ENCODE results near the gene NAGS. TPM values are rescaled to one million over a fixed set of nuclear protein-coding genes. Genes with fewer than 3 reads are reported as not detected.

Gene NAGS
- total RNA-seq, 2 experiments from 2014 or later: 0.68 to 0.78 TPM

DNA sequence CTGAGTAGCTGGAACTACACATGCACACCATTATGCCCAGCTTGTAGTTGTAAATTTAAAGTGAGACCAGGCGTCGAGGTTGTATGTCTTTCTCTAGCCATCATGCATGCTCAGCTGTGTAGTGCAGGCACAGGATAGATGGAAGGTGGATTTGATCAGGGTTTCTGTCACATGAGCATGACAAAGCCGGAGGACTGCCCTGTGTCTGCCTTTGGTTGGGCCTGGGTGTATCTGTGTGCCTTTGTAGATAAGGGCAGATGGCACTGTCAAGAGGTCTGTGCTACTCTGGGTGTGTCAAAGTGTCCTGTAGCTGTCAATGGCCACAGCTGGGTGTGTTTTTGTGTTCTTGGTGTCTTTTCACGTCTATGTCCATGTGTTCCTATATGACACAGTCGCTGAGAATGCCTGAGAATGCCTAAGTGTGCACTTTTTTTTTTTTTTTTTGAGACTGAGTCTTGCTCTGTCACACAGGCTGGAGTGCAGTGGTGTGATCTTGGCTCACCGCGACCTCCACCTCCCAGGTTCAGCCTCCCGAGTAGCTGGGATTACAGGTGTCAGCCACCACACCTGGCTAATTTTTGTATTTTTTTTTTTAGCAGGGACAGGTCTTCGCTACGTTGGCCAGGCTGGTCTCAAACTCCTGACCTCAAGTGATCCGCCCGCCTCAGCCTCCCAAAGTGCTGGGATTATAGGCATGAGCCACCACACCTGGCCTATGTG, 4.1 kb upstream of the NAGS start:
- H3K27me3 Mint-ChIP-seq (ENCODE audit: low read depth): peaks cover 28% of the 10 kb centered on the region
- ATAC-seq (no peak), DNase-seq (no peak)
- no peak overlapping the region for H3K4me3 Mint-ChIP-seq
- peaks cover 2% of the 10 kb centered on the region for H3K36me3 Mint-ChIP-seq (ENCODE audit: low read depth)
- ChIA-PET CTCF (interaction anchor here (1.0 to 1.4 kb wide), 2 partner anchors 41 to 56 kb away, joined by 4 to 6 read pairs; no protein-coding TSS in a partner anchor), POLR2A (interaction anchor here (0.7 to 1.3 kb wide), 2 partner anchors 21 to 25 kb away, joined by 3 read pairs; no protein-coding TSS in a partner anchor)
- H3K4me1 Mint-ChIP-seq (ENCODE audit: low read depth): peaks cover 8% of the 10 kb centered on the region
- H3K9me3 Mint-ChIP-seq (ENCODE audit: insufficient read depth): no peaks in the 10 kb centered on the region
- no peak overlapping the region for H3K27ac Mint-ChIP-seq

DNA sequence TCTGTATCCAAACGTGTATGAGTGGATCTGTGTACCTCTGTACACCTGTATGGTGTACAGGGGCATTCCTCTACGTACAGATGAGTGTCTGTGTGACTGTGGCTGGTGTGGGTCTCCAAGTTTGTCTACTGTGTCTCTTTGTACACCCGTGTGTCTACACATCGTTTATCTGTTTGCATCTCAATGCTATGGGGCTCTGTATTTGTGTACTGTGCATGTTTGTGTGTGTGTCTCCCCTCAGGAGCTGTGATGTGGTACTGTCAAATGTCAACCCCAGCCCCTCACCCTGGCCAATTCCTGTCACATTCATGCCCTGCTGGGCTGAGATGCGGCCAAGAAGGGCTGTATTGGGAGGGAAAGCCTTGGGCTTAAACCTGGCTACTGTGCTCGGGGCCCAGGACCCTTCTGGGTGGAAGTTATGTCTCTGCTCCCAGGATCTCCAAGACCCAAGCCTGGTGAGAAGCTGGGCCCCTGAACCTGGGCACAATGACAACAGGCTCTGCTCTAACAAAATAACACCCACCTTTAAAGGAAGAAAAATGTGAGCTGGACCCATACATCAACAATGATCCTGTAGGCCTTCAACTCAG, 3.5 kb upstream of the NAGS start:
- CTCF ChIA-PET: interaction anchor here (1.0 to 1.4 kb wide), 3 partner anchors 40 to 123 kb away, joined by 3 to 6 read pairs (median 4); no protein-coding TSS in a partner anchor
- no peak for ATAC-seq

DNA sequence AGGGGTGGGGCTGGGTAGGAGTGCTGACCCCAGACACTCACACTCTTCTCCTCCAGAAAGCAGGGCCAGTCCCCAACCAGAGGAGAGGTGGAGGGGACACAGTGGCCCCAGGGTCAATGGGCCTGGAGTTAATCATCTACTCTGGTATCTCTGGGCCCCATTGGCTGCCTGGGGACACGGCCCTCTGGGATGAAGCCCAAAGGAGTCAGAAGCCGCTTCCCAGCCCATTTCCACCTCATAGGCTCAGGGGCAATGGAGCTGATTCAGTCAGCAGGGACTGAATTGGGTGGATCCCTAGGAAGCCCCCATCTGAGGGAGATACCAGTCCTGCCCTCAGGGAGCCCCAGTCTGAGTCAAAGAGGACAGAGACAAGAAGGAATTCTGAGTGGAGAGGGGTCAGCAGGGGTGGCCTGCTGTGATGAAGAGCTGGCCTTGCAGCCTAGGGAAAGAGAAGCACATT, 2.9 kb upstream of the NAGS start:
- DNase-seq: no peak
- ChIA-PET CTCF (interaction anchor here (1.0 to 1.3 kb wide), 3 partner anchors 40 to 123 kb away, joined by 3 to 4 read pairs (median 3); no protein-coding TSS in a partner anchor), POLR2A (no interaction called here)
- Mint-ChIP-seq H3K27me3 (ENCODE audit: low read depth) (peaks cover 30% of the 10 kb centered on the region), H3K4me3 (no peak overlapping the region), H3K27ac (no peak overlapping the region), H3K4me1 (ENCODE audit: low read depth) (peaks cover 15% of the 10 kb centered on the region), H3K9me3 (ENCODE audit: insufficient read depth) (no peaks in the 10 kb centered on the region), H3K36me3 (ENCODE audit: low read depth) (peaks cover 2% of the 10 kb centered on the region)
- ATAC-seq: no peak

More for the DNA sequence above, 3.5 kb upstream of the NAGS start:
- no peak overlapping the region for H3K27ac Mint-ChIP-seq
- H3K4me1 Mint-ChIP-seq (ENCODE audit: low read depth): peaks cover 10% of the 10 kb centered on the region
- POLR2A ChIA-PET: interaction anchor here (0.7 kb wide), 1 partner anchor 21 kb away, joined by 3 read pairs; no protein-coding TSS in a partner anchor
- no peak for DNase-seq
- peaks cover 27% of the 10 kb centered on the region for H3K27me3 Mint-ChIP-seq (ENCODE audit: low read depth)
- H3K4me3 Mint-ChIP-seq: no peak overlapping the region
- no peaks in the 10 kb centered on the region for H3K9me3 Mint-ChIP-seq (ENCODE audit: insufficient read depth)
- peaks cover 2% of the 10 kb centered on the region for H3K36me3 Mint-ChIP-seq (ENCODE audit: low read depth)

DNA sequence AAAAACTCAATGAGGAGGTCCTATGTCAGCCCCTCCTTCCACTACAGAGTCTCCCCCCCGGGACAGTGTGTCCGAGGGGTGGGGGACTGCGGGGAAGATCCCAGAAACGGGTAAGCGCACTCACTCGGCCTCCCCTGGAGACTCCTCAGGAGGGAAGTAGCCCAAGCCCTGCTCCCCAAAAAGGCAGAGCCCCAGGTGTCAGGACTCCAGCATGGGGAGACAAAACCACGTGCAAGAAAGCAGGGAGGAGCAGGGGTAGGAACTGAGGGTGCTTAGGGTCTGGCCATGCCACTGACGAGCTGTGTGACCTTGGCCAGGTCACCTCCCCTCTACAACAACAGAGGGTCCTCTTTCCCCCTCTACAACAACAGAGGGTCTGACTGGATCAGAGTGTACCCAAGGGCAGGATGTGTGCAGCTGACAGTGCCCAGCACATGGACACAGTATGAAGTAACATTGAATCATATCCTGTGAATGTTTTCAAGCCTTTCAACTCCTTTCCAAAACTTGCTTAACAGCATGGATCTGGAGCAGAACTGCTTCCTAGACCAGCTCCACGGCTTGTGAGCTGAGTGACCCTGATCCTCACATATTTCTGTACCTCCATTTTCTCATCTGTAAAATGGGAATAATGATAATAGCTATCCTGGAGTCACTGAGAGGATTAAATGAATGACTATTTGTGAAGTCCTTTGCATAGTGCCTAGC, 2.1 kb upstream of the NAGS start:
- no peak for DNase-seq
- no peak overlapping the region for H3K27ac Mint-ChIP-seq
- H3K4me1 Mint-ChIP-seq (ENCODE audit: low read depth): peaks cover 21% of the 10 kb centered on the region
- no peaks in the 10 kb centered on the region for H3K9me3 Mint-ChIP-seq (ENCODE audit: insufficient read depth)
- no peak overlapping the region for H3K4me3 Mint-ChIP-seq
- H3K27me3 Mint-ChIP-seq (ENCODE audit: low read depth): peaks cover 30% of the 10 kb centered on the region
- ATAC-seq: no peak
- POLR2A ChIA-PET: no interaction called here
- H3K36me3 Mint-ChIP-seq (ENCODE audit: low read depth): peaks cover 2% of the 10 kb centered on the region
- CTCF ChIA-PET: interaction anchor here (1.0 to 2.3 kb wide), 3 partner anchors 55 to 124 kb away, joined by 3 to 10 read pairs (median 3); no protein-coding TSS in a partner anchor

DNA sequence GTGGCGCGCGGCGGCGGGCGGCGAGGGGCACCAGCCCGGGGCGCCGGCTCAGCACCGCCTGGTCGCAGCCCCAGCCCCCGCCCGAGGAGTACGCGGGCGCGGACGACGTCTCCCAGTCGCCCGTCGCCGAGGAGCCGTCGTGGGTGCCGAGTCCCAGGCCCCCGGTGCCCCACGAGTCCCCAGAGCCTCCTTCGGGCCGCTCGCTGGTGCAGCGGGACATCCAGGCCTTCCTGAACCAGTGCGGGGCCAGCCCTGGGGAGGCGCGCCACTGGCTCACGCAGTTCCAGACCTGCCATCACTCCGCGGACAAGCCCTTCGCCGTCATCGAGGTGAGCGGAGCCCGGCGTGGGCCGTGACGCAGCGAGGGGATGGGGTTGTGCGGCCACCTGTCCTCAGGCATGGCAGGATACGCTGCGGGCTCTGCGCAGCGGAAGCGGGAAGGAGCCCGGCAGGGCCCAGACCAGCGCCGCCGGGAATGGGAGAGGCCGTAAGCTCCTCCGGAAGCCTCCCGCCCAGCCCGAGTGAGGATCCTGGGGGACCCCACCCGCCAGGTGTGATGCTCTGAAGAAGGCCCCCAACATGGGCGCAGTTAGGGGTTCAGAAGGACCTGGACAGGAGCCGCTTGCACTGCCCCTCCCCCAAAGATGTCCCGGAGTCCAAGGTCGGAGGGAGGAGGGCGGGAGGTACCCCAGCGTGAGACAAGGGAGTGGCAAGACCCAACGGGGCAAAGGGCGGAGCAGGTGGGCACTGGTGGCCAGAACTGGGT, 522 bp downstream of the NAGS start:
- ChIA-PET POLR2A (no interaction called here), CTCF (interaction anchor here (1.1 kb wide), 1 partner anchor 95 kb away, joined by 4 read pairs; no protein-coding TSS in a partner anchor)
- Mint-ChIP-seq H3K4me1 (ENCODE audit: low read depth) (peaks cover 32% of the 10 kb centered on the region), H3K9me3 (ENCODE audit: insufficient read depth) (no peaks in the 10 kb centered on the region), H3K27me3 (ENCODE audit: low read depth) (peaks cover 22% of the 10 kb centered on the region), H3K27ac (no peak overlapping the region), H3K4me3 (no peak overlapping the region), H3K36me3 (ENCODE audit: low read depth) (peaks cover 6% of the 10 kb centered on the region)
- peak; percentile 34 for DNase-seq
- ATAC-seq: no peak

DNA sequence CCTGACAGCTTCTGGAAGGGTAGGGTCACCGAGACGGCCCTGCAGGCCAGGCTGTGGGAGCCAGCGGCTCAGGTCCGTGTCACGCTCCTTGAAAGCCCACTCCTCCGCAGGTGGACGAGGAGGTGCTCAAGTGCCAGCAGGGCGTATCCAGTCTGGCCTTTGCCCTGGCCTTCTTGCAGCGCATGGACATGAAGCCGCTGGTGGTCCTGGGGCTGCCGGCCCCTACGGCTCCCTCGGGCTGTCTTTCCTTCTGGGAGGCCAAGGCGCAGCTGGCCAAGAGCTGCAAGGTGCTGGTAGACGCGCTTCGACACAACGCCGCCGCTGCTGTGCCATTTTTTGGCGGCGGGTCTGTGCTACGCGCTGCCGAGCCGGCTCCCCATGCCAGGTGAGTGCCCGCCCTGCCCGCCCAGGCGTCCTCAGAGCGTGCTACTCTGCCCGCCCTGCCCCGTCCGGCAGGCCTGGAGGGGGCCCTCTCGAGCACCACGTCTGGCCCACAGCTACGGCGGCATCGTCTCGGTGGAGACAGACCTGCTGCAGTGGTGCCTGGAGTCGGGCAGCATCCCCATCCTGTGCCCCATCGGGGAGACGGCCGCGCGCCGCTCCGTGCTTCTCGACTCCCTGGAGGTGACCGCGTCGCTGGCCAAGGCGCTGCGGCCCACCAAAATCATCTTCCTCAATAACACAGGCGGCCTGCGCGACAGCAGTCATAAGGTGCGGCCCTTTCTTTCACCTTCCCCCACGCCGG, 1.3 kb downstream of the NAGS start:
- peaks cover 20% of the 10 kb centered on the region for H3K27me3 Mint-ChIP-seq (ENCODE audit: low read depth)
- ChIA-PET POLR2A (no interaction called here), CTCF (interaction anchor here (1.1 to 2.1 kb wide), 2 partner anchors 62 to 95 kb away, joined by 4 to 6 read pairs; no protein-coding TSS in a partner anchor)
- H3K36me3 Mint-ChIP-seq (ENCODE audit: low read depth): peaks cover 6% of the 10 kb centered on the region
- H3K4me1 Mint-ChIP-seq (ENCODE audit: low read depth): peaks cover 33% of the 10 kb centered on the region
- no peak overlapping the region for H3K27ac Mint-ChIP-seq
- no peaks in the 10 kb centered on the region for H3K9me3 Mint-ChIP-seq (ENCODE audit: insufficient read depth)
- DNase-seq (peak; percentile 44), ATAC-seq (peak; percentile 5)
- H3K4me3 Mint-ChIP-seq: peak overlapping the region; percentile 79

DNA sequence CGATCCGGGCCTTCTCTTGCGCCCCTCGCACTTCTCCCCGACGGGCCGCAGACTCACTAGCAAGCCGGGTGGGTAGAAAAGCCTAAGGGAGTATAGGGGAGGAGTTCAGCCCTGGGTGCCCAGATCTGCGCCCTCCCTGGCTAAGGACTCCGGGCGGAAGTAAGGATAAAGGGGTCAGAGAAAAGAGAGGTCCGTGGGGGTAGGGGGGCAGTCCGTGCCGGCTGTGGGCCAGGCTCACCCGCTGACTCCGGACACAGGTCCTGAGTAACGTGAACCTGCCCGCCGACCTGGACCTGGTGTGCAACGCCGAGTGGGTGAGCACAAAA, 1.8 kb downstream of the NAGS start:
- ChIA-PET CTCF (interaction anchor here (2.1 to 2.3 kb wide), 2 partner anchors 35 to 63 kb away, joined by 6 to 8 read pairs; no protein-coding TSS in a partner anchor), POLR2A (no interaction called here)
- Mint-ChIP-seq H3K27me3 (ENCODE audit: low read depth) (peaks cover 20% of the 10 kb centered on the region), H3K27ac (peak overlapping the region; percentile 57), H3K4me3 (peak overlapping the region; percentile 79), H3K4me1 (ENCODE audit: low read depth) (peaks cover 36% of the 10 kb centered on the region), H3K36me3 (ENCODE audit: low read depth) (peaks cover 8% of the 10 kb centered on the region), H3K9me3 (ENCODE audit: insufficient read depth) (no peaks in the 10 kb centered on the region)
- DNase-seq: no peak
- ATAC-seq: peak; percentile 9

DNA sequence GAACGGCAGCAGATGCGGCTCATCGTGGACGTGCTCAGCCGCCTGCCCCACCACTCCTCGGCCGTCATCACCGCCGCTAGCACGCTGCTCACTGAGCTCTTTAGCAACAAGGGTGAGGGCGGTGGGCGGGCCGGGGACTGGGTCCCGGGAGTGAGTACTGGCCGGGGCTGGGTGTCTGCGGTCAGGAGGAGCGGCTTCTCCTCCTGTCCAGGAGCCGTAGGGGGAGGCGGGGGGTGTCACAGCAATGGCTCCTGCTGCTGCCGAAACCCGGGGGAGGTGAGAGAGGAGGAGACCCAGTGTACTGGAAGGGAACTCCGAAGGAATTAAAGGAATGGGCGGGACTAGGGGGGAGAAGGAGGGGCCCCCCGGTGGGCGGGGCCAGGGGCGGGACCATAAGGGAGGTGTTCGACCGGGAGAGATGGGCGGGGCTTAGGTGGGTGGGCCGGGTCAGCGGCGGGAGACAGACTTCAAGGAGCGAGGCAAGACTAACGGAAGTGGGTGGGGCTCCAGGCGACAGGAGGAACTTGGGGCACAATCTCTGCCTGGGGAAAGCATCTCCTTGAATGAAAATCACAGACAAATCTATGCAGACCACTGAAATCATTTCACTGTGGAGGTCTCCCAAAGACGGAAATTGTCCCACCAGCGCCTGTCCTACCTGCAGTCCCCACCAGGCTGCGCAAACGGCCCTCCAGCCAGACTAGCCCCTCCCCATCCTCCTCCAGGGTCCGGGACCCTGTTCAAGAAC, 2.4 kb downstream of the NAGS start:
- H3K9me3 Mint-ChIP-seq (ENCODE audit: insufficient read depth): no peaks in the 10 kb centered on the region
- ChIA-PET CTCF (interaction anchor here (1.2 to 2.3 kb wide), 4 partner anchors 9 to 97 kb away, joined by 3 to 8 read pairs (median 5); no protein-coding TSS in a partner anchor), POLR2A (interaction anchor here (1.0 kb wide), 1 partner anchor 117 kb away, joined by 3 read pairs; the partner anchor contains the start of gene HDAC5)
- H3K27ac Mint-ChIP-seq: peak overlapping the region; percentile 73
- peaks cover 39% of the 10 kb centered on the region for H3K4me1 Mint-ChIP-seq (ENCODE audit: low read depth)
- ATAC-seq: peak; percentile 87
- peak overlapping the region; percentile 79 for H3K4me3 Mint-ChIP-seq
- DNase-seq: peak; percentile 99
- H3K27me3 Mint-ChIP-seq (ENCODE audit: low read depth): peaks cover 18% of the 10 kb centered on the region
- peaks cover 12% of the 10 kb centered on the region for H3K36me3 Mint-ChIP-seq (ENCODE audit: low read depth)

DNA sequence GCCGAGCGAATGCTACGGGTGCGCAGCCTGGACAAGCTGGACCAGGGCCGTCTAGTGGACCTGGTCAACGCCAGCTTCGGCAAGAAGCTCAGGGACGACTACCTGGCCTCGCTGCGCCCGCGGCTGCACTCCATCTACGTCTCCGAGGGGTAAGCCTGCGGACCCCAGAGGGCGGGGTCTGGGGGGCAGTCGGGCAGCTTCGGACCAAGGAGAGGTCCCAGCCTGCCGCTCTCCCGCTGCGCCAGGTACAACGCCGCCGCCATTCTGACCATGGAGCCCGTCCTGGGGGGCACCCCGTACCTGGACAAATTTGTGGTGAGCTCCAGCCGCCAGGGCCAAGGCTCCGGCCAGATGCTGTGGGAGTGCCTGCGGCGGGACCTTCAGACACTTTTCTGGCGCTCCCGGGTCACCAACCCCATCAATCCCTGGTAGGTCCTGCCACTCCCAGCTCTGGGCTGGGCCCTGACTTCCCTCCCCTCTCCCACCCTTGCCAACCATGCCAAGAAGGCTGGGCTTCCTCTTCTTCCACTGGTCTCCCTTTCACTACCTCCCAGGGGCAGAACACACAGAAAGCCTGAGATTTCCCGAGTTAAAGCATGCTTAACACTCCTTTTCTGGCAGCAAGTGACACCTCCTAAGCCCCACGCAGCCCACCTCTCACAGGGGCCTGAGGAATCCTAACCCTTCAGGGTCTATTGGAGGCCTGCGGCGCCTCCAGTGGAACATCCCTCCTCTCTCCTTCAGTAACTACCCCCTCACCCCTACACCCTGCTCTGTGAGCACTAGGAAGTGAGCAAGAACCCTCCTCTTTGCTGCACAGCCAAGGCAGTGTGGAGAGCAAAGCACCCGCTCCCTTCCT, 3.2 kb downstream of the NAGS start:
- Mint-ChIP-seq H3K9me3 (ENCODE audit: insufficient read depth) (no peaks in the 10 kb centered on the region), H3K27ac (peak overlapping the region; percentile 73), H3K27me3 (ENCODE audit: low read depth) (peaks cover 18% of the 10 kb centered on the region), H3K4me3 (peak overlapping the region; percentile 79), H3K36me3 (ENCODE audit: low read depth) (peaks cover 12% of the 10 kb centered on the region), H3K4me1 (ENCODE audit: low read depth) (peaks cover 38% of the 10 kb centered on the region)
- DNase-seq (no peak), ATAC-seq (no peak)
- CTCF ChIA-PET: interaction anchor here (0.6 to 2.3 kb wide), 7 partner anchors 8 to 1042 kb away, joined by 3 to 8 read pairs (median 3); no protein-coding TSS in a partner anchor
- POLR2A ChIA-PET: interaction anchor here (0.9 to 1.0 kb wide), 2 partner anchors 59 to 116 kb away, joined by 3 to 7 read pairs; partner anchors contain the start of genes HDAC5 and LSM12

Measured in activated CD8-positive, alpha-beta T cell treated with anti-CD3 and anti-CD28 coated beads, Interleukin-2, amount 10 ng/mL, durations not matched to agents 7 days and 5 days (primary cell).